Limb (tissue), 2 donors: ENCODE results near the gene SDR42E1.
A peak's percentile ranks its signal among the peaks of the same experiment; 100 is the strongest.
"Not testable (repeated sequence)": the region's sequence is repeated elsewhere in the genome, so short reads cannot be mapped to it uniquely, and the experiment has no call there.

Source experiments
- DNase-seq, 2 donors: peaks; one replicate each; pipeline ENCODE4 v3.0.0-alpha.2; 2016; ENCODE audit errors: extremely low spot score in 2 of 2

Gene SDR42E1

GRCh38 chr16:82005027-82005830 lies 6.0 kb downstream of the SDR42E1 start:
- no peak for DNase-seq

- DNase-seq: no peak
Measured at GRCh38 chr16:82004601-82005000, 6.7 kb downstream of the SDR42E1 start.

- DNase-seq: no peak
Measured at GRCh38 chr16:82002831-82003230, 8.4 kb downstream of the SDR42E1 start.

- DNase-seq: no peak
Measured at GRCh38 chr16:81997738-81998137, 13.5 kb downstream of the SDR42E1 start.

GRCh38 chr16:81996664-81997509 lies 14.4 kb downstream of the SDR42E1 start:
- peak in 1 of 2 donors; percentile 58 for DNase-seq

GRCh38 chr16:81995651-81996050 lies 15.6 kb downstream of the SDR42E1 start:
- no peak for DNase-seq

- DNase-seq: no peak
Measured at GRCh38 chr16:81994485-81994884, 16.8 kb downstream of the SDR42E1 start.

GRCh38 chr16:81992859-81993258 lies 18.4 kb downstream of the SDR42E1 start:
- DNase-seq: no peak

GRCh38 chr16:81987706-81988105 lies 23.6 kb downstream of the SDR42E1 start:
- DNase-seq: no peak

GRCh38 chr16:81987121-81987520 lies 24.1 kb downstream of the SDR42E1 start:
- DNase-seq: no peak

GRCh38 chr16:81977335-81977942 lies 33.8 kb downstream of the SDR42E1 start:
- DNase-seq: not testable (repeated sequence)

GRCh38 chr16:81975637-81976036 lies 35.6 kb downstream of the SDR42E1 start:
- no peak for DNase-seq

- DNase-seq: no peak
Measured at GRCh38 chr16:81973737-81974136, 37.5 kb downstream of the SDR42E1 start.

- no peak for DNase-seq
Measured at GRCh38 chr16:81971853-81972252, 39.4 kb downstream of the SDR42E1 start.

GRCh38 chr16:81967358-81967757 lies 43.9 kb downstream of the SDR42E1 start:
- no peak for DNase-seq

- no peak for DNase-seq
Measured at GRCh38 chr16:81964808-81965207, 46.5 kb downstream of the SDR42E1 start.

- DNase-seq: no peak
Measured at GRCh38 chr16:81956213-81956948, 54.9 kb downstream of the SDR42E1 start.

- no peak for DNase-seq
Measured at GRCh38 chr16:81951564-81951963, 59.7 kb downstream of the SDR42E1 start.

- no peak for DNase-seq
Measured at GRCh38 chr16:81946206-81946605, 65.1 kb downstream of the SDR42E1 start.

GRCh38 chr16:81945665-81946064 lies 65.6 kb downstream of the SDR42E1 start:
- DNase-seq: no peak

GRCh38 chr16:81942007-81942601 lies 69.2 kb downstream of the SDR42E1 start:
- no peak for DNase-seq
